PFSK-1 (cell line): ENCODE results near the gene ARFGAP1.

Experiments used
- FOXP2 ChIP-seq: optimal IDR thresholded peaks from 2 replicates; pipeline ENCODE3; 2011; ENCODE audit warnings: borderline replicate concordance, control low read depth, inconsistent platforms; ENCODE audit not compliant: insufficient read depth; ENCODE audit errors: extremely low read length, extremely low read depth
- POLR2AphosphoS5 ChIP-seq: IDR thresholded peaks from 2 replicates; pipeline ENCODE4 v1.6.1; 2012; ENCODE audit warnings: low read depth, mild to moderate bottlenecking, control low read depth, low read length, moderate library complexity
- SIN3A ChIP-seq: IDR thresholded peaks from 2 replicates; pipeline ENCODE4 v1.6.1; 2012; ENCODE audit warnings: mild to moderate bottlenecking, low read length, moderate library complexity, borderline replicate concordance; ENCODE audit not compliant: insufficient read depth
- TAF1 ChIP-seq: IDR thresholded peaks from 2 replicates; pipeline ENCODE4 v1.6.1; 2012; ENCODE audit warnings: low read length, control low read depth, borderline replicate concordance; ENCODE audit not compliant: insufficient read depth
- TF ChIP-seq, protein P1 (sequence below), 2 experiments: IDR thresholded peaks; 2 replicates each; pipeline versions ENCODE4 v1.6.1 to v1.8.0; 2011 to 2012; ENCODE audit warnings: low read depth in 2 of 2, low read length in 2 of 2, control low read depth in 1 of 2, inconsistent platforms in 1 of 2, mild to moderate bottlenecking in 1 of 2, moderate library complexity in 1 of 2; ENCODE audit not compliant: insufficient read depth in 1 of 2

ARFGAP1 gene

GRCh38 chr20:63325554-63326313 is 53.1 kb downstream of the ARFGAP1 start:
- TF ChIP-seq, protein P1, sequence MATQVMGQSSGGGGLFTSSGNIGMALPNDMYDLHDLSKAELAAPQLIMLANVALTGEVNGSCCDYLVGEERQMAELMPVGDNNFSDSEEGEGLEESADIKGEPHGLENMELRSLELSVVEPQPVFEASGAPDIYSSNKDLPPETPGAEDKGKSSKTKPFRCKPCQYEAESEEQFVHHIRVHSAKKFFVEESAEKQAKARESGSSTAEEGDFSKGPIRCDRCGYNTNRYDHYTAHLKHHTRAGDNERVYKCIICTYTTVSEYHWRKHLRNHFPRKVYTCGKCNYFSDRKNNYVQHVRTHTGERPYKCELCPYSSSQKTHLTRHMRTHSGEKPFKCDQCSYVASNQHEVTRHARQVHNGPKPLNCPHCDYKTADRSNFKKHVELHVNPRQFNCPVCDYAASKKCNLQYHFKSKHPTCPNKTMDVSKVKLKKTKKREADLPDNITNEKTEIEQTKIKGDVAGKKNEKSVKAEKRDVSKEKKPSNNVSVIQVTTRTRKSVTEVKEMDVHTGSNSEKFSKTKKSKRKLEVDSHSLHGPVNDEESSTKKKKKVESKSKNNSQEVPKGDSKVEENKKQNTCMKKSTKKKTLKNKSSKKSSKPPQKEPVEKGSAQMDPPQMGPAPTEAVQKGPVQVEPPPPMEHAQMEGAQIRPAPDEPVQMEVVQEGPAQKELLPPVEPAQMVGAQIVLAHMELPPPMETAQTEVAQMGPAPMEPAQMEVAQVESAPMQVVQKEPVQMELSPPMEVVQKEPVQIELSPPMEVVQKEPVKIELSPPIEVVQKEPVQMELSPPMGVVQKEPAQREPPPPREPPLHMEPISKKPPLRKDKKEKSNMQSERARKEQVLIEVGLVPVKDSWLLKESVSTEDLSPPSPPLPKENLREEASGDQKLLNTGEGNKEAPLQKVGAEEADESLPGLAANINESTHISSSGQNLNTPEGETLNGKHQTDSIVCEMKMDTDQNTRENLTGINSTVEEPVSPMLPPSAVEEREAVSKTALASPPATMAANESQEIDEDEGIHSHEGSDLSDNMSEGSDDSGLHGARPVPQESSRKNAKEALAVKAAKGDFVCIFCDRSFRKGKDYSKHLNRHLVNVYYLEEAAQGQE (IDR thresholded peaks at IDR 0.05; ENCODE audit: insufficient read depth in 1 of 2, low read depth in 2 of 2, low read length in 2 of 2), result no peak
- TF ChIP-seq POLR2AphosphoS5 (no peak), FOXP2 (no peak), TAF1 (no peak), SIN3A (no peak)

DNA sequence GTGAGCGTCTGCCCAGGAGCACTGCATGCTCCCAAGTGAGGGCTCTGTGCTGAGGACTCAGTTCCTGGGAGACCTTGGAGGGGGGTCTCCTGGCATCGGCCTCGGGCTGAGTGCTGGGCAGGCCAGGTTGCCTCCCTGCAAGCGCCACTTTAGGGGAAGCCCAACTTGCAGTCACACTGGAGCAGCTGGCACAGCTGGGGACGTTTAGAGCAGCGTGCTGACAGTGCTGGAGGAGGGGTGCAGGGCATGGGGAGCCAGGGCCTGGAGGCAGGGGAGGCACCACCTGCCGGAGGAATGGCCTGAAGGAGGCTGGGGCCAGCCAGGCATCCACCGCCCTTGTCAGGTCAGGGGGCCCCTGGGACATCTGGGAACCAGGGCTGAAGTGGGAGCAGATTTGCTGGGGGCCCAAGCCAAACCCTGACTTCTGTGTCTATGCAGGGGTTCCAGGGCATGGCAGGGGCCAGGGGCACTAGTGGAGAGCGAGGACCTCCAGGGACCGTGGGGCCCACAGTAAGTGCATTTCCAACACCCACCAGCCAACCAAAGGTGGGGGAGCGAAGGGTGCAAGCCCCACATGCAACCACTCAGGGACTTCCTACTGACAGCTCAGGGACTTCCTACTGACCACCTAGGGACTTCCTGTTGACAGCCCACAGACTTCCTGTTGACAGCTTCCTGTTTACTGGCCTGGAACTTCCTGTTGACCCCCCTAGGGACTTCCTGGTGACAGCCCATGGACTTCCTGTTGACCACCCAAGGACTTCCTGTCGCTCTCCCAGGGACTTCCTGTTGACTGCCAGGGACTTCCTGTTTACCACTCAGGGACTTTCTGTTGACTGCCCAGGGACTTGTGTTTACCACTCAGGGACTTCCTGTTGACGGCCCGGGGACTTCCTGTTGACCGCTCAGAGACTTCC is 54.0 kb downstream of the ARFGAP1 start:
- TF ChIP-seq POLR2AphosphoS5 (no peak), FOXP2 (peak; percentile 100)

DNA sequence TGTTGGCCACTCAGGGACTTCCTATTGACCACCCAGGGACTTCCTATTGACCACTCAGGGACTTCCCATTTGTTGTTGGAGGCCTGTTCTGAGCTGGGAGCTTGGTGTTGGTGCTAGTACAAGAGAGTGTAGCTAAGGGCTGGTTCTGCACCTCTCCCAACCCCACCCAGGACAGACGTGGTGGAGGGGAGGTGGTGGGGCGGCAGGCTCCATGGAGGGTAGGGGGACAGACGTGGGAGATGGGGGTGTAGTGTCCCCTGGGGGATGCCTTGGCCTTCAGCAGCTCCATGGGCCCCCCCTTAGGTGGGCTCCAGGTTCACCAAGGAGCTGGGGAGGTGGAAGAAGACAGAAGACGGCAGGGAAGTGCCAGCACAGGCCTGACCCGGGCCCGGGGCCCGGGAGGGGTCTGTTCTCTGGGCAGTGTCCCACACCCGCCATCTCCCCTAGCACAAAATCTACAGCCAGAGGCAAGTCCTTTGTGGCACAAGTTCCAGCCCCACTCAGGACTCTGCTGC is 54.7 kb downstream of the ARFGAP1 start:
- TF ChIP-seq SIN3A, result no peak
- TF ChIP-seq, protein P1 (IDR thresholded peaks at IDR 0.05; ENCODE audit: insufficient read depth in 1 of 2, low read depth in 2 of 2, low read length in 2 of 2), result no peak
- TF ChIP-seq FOXP2, result no peak
- TF ChIP-seq TAF1, result no peak
- TF ChIP-seq POLR2AphosphoS5, result no peak

DNA sequence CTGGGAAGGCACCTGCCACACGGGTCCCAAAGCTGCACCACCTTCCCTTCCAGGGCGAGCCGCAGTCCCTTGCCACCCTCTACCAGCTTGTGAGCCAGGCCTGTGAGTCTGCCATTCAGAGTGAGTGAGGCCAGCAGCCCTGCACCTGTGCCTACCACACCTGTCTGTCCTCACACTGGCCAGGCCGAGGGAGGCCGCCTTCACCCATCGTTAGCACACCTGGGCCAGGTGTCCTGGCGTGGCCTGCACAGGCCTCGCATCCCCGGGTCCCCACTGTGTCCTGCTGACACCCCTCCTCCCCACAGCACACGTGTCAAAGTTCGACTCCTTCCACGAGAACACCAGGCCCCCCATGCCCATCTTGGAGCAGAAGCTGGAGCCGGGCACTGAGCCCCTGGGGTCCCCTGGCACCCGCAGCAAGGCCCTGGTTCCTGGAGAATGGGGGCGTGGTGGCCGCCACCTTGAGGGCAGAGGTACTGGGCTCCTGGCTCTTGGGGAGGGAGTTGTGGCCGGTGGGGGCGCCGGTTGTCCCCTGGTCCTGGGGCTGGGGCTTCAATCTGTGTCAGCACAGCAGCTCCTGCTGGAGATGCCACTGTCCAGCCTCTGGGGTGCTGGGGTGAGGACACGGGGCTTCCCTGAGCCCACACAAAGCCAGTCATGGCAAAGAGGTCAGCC is 55.5 kb downstream of the ARFGAP1 start:
- TF ChIP-seq FOXP2 (no peak), SIN3A (no peak), POLR2AphosphoS5 (no peak), TAF1 (no peak)
- TF ChIP-seq, protein P1 (IDR thresholded peaks at IDR 0.05; ENCODE audit: insufficient read depth in 1 of 2, low read depth in 2 of 2, low read length in 2 of 2), result no peak

GRCh38 chr20:63328718-63329275 is 56.2 kb downstream of the ARFGAP1 start:
- TF ChIP-seq FOXP2, result no peak
- no peak for TF ChIP-seq SIN3A
- no peak for TF ChIP-seq POLR2AphosphoS5
- TF ChIP-seq TAF1, result no peak
- TF ChIP-seq, protein P1 (IDR thresholded peaks at IDR 0.05; ENCODE audit: insufficient read depth in 1 of 2, low read depth in 2 of 2, low read length in 2 of 2), result no peak
